ENCODE measurements around the gene SCRN1. TPM values are rescaled to one million over a fixed set of nuclear protein-coding genes. Genes with fewer than 3 reads are reported as not detected.

The SCRN1 gene
- total RNA-seq, 2 donors from 2014 or later = 20.4 to 30.4 TPM

DNA sequence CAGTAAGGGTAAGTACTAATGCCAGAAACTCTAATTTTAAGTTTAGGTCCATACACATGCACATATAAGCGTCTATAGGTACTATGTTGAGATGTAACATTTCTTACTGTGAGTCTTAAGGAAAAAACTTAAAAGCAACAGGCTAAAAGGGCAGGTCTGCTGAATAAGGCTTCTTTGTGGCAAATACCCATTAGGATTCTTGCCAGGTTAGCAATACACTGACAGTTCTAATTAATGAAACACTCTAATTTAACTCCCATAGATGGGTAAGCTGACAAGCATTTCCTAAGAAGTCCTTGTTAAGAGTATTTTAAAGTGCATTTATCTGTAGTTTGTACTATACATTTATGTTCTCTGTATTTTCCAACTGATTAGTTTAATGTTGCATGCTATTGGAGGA, 14.0 kb downstream of the SCRN1 start:
- H3K36me3 ChIP-seq (replicated peaks in 1 of 2; ENCODE audit: insufficient read depth in 1 of 2, low read depth in 2 of 2) = no peaks in the 10 kb centered on the region
- H3K9me3 ChIP-seq = no peaks in the 10 kb centered on the region
- WGBS, 2 donors = 62 to 63% methylated on average over 1 of the region's 1 CpG
- ATAC-seq (no peak), DNase-seq (no peak)
- H3K4me3 ChIP-seq = no peak overlapping the region
- H3K27ac ChIP-seq = peak overlapping the region in 1 of 4 donors; percentile 9
- intact Hi-C loops (cut with DNase I) = no loop called here
- peaks cover 32% of the 10 kb centered on the region for H3K4me1 ChIP-seq
- H3K27me3 ChIP-seq = no peaks in the 10 kb centered on the region
- TF ChIP-seq POLR2A (IDR thresholded peaks at IDR 0.05) (no peak), CTCF (IDR thresholded peaks at IDR 0.05) (no peak)

- ATAC-seq = no peak
- Histone ChIP-seq H3K27me3 (no peaks in the 10 kb centered on the region), H3K4me1 (peaks cover 32% of the 10 kb centered on the region), H3K27ac (no peak overlapping the region), H3K4me3 (no peak overlapping the region), H3K36me3 (replicated peaks in 1 of 2; ENCODE audit: insufficient read depth in 1 of 2, low read depth in 2 of 2) (no peaks in the 10 kb centered on the region), H3K9me3 (no peaks in the 10 kb centered on the region)
- intact Hi-C loops (cut with DNase I) = no loop called here
- WGBS, 2 donors = 82 to 91% methylated on average over 3 of the region's 3 CpGs
- TF ChIP-seq POLR2A (IDR thresholded peaks at IDR 0.05) (no peak), CTCF (IDR thresholded peaks at IDR 0.05) (no peak)
- DNase-seq = no peak
Measured at GRCh38 chr7:29974286-29974685, 15.3 kb downstream of the SCRN1 start.

- Histone ChIP-seq H3K4me3 (no peak overlapping the region), H3K9me3 (no peaks in the 10 kb centered on the region), H3K27ac (no peak overlapping the region), H3K27me3 (no peaks in the 10 kb centered on the region), H3K36me3 (replicated peaks in 1 of 2; ENCODE audit: insufficient read depth in 1 of 2, low read depth in 2 of 2) (no peaks in the 10 kb centered on the region), H3K4me1 (peaks cover 22% of the 10 kb centered on the region)
- intact Hi-C loops (cut with DNase I) = no loop called here
- 88 to 94% methylated on average over 1 of the region's 1 CpG for WGBS, 2 donors
- TF ChIP-seq POLR2A (IDR thresholded peaks at IDR 0.05) (no peak), CTCF (IDR thresholded peaks at IDR 0.05) (no peak)
- ATAC-seq = no peak
- no peak for DNase-seq
Measured at GRCh38 chr7:29972315-29972669, 17.3 kb downstream of the SCRN1 start.

GRCh38 chr7:29971566-29972314, 17.9 kb downstream of the SCRN1 start:
- intact Hi-C loops (cut with DNase I) = no loop called here
- H3K36me3 ChIP-seq (replicated peaks in 1 of 2; ENCODE audit: insufficient read depth in 1 of 2, low read depth in 2 of 2) = no peaks in the 10 kb centered on the region
- ATAC-seq = no peak
- no peaks in the 10 kb centered on the region for H3K9me3 ChIP-seq
- H3K4me3 ChIP-seq = no peak overlapping the region
- H3K27me3 ChIP-seq = no peaks in the 10 kb centered on the region
- TF ChIP-seq POLR2A (IDR thresholded peaks at IDR 0.05) (no peak), CTCF (IDR thresholded peaks at IDR 0.05) (no peak)
- 73 to 75% methylated on average over 5 of the region's 5 CpGs for WGBS, 2 donors
- H3K27ac ChIP-seq = no peak overlapping the region
- H3K4me1 ChIP-seq = peaks cover 17% of the 10 kb centered on the region
- no peak for DNase-seq

DNA sequence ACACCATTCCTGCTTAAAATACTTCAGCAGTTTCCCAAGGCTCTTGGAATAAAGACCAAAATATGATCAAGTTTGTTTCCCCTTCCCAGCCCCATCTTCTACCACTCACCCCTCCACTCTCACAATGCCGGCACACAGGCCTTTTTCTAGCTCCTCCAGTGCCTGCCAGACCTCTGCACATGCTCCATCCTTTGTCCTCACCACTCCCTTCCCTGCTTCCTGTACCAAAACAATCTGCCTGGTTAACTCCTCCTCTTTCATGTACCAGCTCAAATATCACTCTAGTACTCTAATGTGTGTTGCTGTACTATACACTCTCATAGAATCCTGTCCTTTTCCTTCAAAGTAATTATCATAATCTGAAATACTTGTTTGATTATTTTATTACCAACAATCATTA, 19.4 kb downstream of the SCRN1 start:
- Histone ChIP-seq H3K27ac (no peak overlapping the region), H3K4me3 (no peak overlapping the region), H3K36me3 (replicated peaks in 1 of 2; ENCODE audit: insufficient read depth in 1 of 2, low read depth in 2 of 2) (no peaks in the 10 kb centered on the region), H3K4me1 (peaks cover 14% of the 10 kb centered on the region), H3K27me3 (no peaks in the 10 kb centered on the region), H3K9me3 (no peaks in the 10 kb centered on the region)
- no peak for ATAC-seq
- DNase-seq = no peak
- 91 to 100% methylated on average over 1 of the region's 1 CpG for WGBS, 2 donors
- TF ChIP-seq POLR2A (IDR thresholded peaks at IDR 0.05) = no peak
- intact Hi-C loops (cut with DNase I) = no loop called here
